ENCODE measurements around the gene ZFAND6. TPM values are rescaled to one million over a fixed set of nuclear protein-coding genes. Genes with fewer than 3 reads are reported as not detected.
A peak's percentile ranks its signal among the peaks of the same experiment; 100 is the strongest.

The ZFAND6 gene
- total and polyA plus RNA-seq, 9 donors, result 57.3 to 105 (median 65.4) TPM

GRCh38 chr15:80090041-80090440 is 30.6 kb downstream of the ZFAND6 start:
- H3K4me3 ChIP-seq, result no peak overlapping the region
- 93 to 97% (median 95%) methylated on average over 1 of the region's 1 CpG for WGBS, 3 donors
- intact Hi-C loops (cut with DNase I), result no loop called here

GRCh38 chr15:80090879-80091503 is 31.5 kb downstream of the ZFAND6 start:
- no peak overlapping the region for H3K4me3 ChIP-seq
- no peaks in the 10 kb centered on the region for H3K36me3 ChIP-seq
- WGBS, 3 donors, result 79 to 90% (median 88%) methylated on average over 7 of the region's 7 CpGs
- H3K27ac ChIP-seq, result no peak overlapping the region
- H3K27me3 ChIP-seq, result no peaks in the 10 kb centered on the region
- intact Hi-C loops (cut with DNase I), result no loop called here
- no peaks in the 10 kb centered on the region for H3K9me3 ChIP-seq
- DNase-seq, result no peak
- TF ChIP-seq CTCF (IDR thresholded peaks at IDR 0.05), result no peak
- no peak for TF ChIP-seq EP300 (IDR thresholded peaks at IDR 0.05)
- TF ChIP-seq POLR2A (IDR thresholded peaks at IDR 0.05), result no peak
- peaks cover 3% of the 10 kb centered on the region for H3K4me1 ChIP-seq (ENCODE audit: insufficient read depth)

More at GRCh38 chr15:80090041-80090440, 30.6 kb downstream of the ZFAND6 start:
- Histone ChIP-seq H3K4me1 (ENCODE audit: insufficient read depth) (peaks cover 3% of the 10 kb centered on the region), H3K27me3 (no peaks in the 10 kb centered on the region), H3K36me3 (no peaks in the 10 kb centered on the region), H3K27ac (no peak overlapping the region), H3K9me3 (no peaks in the 10 kb centered on the region)
- no peak for DNase-seq
- TF ChIP-seq POLR2A (IDR thresholded peaks at IDR 0.05) (no peak), CTCF (IDR thresholded peaks at IDR 0.05) (no peak), EP300 (IDR thresholded peaks at IDR 0.05) (no peak)

GRCh38 chr15:80093854-80094418 is 34.5 kb downstream of the ZFAND6 start:
- intact Hi-C loops (cut with DNase I), result no loop called here
- H3K4me3 ChIP-seq, result no peak overlapping the region
- peaks cover 3% of the 10 kb centered on the region for H3K4me1 ChIP-seq (ENCODE audit: insufficient read depth)
- TF ChIP-seq POLR2A (IDR thresholded peaks at IDR 0.05), result no peak
- no peak for TF ChIP-seq EP300 (IDR thresholded peaks at IDR 0.05)
- TF ChIP-seq CTCF (IDR thresholded peaks at IDR 0.05), result no peak
- DNase-seq, result peak; percentile 20 to 57 (median 31)
- H3K9me3 ChIP-seq, result no peaks in the 10 kb centered on the region
- no peak overlapping the region for H3K27ac ChIP-seq
- no peaks in the 10 kb centered on the region for H3K36me3 ChIP-seq
- 60 to 78% (median 75%) methylated on average over 5 of the region's 5 CpGs for WGBS, 3 donors
- no peaks in the 10 kb centered on the region for H3K27me3 ChIP-seq

- WGBS, 3 donors, result 89 to 92% (median 91%) methylated on average over 4 of the region's 4 CpGs
- Histone ChIP-seq H3K27me3 (no peaks in the 10 kb centered on the region), H3K9me3 (no peaks in the 10 kb centered on the region), H3K36me3 (no peaks in the 10 kb centered on the region), H3K27ac (no peak overlapping the region), H3K4me3 (no peak overlapping the region), H3K4me1 (ENCODE audit: insufficient read depth) (peaks cover 3% of the 10 kb centered on the region)
- intact Hi-C loops (cut with DNase I), result no loop called here
- TF ChIP-seq POLR2A (IDR thresholded peaks at IDR 0.05) (no peak), EP300 (IDR thresholded peaks at IDR 0.05) (no peak), CTCF (IDR thresholded peaks at IDR 0.05) (no peak)
- DNase-seq, result no peak
Measured at GRCh38 chr15:80095511-80095910, 36.0 kb downstream of the ZFAND6 start.

Measured in ovary (tissue), 9 donors.